Measurements from ENCODE around the gene KIRREL1.

DNA sequence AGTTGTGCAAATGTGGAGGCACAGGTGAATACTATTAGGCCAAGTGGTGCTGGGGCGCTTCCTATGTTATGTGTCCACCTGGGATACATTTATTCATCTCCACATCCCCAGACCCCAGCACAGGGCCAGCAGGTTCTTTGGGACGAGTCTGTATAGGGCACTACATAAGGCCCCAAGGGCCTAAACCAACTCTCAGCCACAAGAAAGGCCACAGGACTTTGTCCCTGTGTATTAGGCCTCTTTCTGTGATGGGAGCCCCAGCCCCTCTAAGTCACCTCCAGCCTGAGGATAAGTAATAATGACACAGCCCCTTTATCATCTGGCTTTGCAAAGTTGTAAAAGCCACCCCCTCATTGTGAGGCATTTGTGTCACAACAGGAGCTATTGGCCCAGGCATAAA, 108.0 kb downstream of the KIRREL1 start:
- TF ChIP-seq, protein P1, sequence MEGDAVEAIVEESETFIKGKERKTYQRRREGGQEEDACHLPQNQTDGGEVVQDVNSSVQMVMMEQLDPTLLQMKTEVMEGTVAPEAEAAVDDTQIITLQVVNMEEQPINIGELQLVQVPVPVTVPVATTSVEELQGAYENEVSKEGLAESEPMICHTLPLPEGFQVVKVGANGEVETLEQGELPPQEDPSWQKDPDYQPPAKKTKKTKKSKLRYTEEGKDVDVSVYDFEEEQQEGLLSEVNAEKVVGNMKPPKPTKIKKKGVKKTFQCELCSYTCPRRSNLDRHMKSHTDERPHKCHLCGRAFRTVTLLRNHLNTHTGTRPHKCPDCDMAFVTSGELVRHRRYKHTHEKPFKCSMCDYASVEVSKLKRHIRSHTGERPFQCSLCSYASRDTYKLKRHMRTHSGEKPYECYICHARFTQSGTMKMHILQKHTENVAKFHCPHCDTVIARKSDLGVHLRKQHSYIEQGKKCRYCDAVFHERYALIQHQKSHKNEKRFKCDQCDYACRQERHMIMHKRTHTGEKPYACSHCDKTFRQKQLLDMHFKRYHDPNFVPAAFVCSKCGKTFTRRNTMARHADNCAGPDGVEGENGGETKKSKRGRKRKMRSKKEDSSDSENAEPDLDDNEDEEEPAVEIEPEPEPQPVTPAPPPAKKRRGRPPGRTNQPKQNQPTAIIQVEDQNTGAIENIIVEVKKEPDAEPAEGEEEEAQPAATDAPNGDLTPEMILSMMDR (conservative IDR thresholded peaks at IDR 0.05 in 1 of 2, IDR thresholded peaks at IDR 0.05 in 1 of 2; ENCODE audit: extremely low read depth in 1 of 2, insufficient read depth in 1 of 2, low read depth in 1 of 2, low read length in 2 of 2), result no peak
- TF ChIP-seq EZH2 (IDR thresholded peaks at IDR 0.05; ENCODE audit: borderline replicate concordance, low read length), result no peak

Measured in mammary epithelial cell (primary cell).